Stimulated activated CD4-positive, alpha-beta T cell treated with anti-CD3 and anti-CD28 coated beads, TNF-alpha, amount 100 ng/mL, for 4 hours (primary cell): ENCODE measurements around the gene LCN10.
"Not testable (repeated sequence)": the region's sequence is repeated elsewhere in the genome, so short reads cannot be mapped to it uniquely, and the experiment has no call there.

Source experiments
- DNase-seq, 3 experiments: peaks; one replicate each; pipeline ENCODE4 v3.0.0-alpha.2; 2020; ENCODE audit warnings: low read depth in 3 of 3

LCN10 gene

GRCh38 chr9:136742591-136743391 is at the start of gene LCN10:
Gene LCN10, minus strand, starts transcription at chr9:136742940. Its CDS starts 37 bp downstream, at chr9:136742903.
- DNase-seq: no peak

GRCh38 chr9:136791516-136792276 is 49.0 kb upstream of the LCN10 start:
- DNase-seq: peak; percentile 43 to 61 (median 43)

GRCh38 chr9:136790640-136791515 is 48.1 kb upstream of the LCN10 start, which contains the start of gene TMEM141:
Gene TMEM141, plus strand, starts transcription at chr9:136791344. Its CDS starts 27 bp downstream, at chr9:136791371.
- DNase-seq: peak; percentile 100

GRCh38 chr9:136789523-136789937 is 46.8 kb upstream of the LCN10 start:
- DNase-seq: no peak

- not testable (repeated sequence) for DNase-seq
Observed at GRCh38 chr9:136788644-136789522, 46.1 kb upstream of the LCN10 start.

- DNase-seq: peak in 2 of 3 experiments; percentile 35 to 49
Observed at GRCh38 chr9:136787690-136788400, 45.1 kb upstream of the LCN10 start.

GRCh38 chr9:136786983-136787382 is 44.2 kb upstream of the LCN10 start:
- not testable (repeated sequence) for DNase-seq

GRCh38 chr9:136786451-136786850 is 43.7 kb upstream of the LCN10 start:
- no peak for DNase-seq

GRCh38 chr9:136785565-136786355 is 43.0 kb upstream of the LCN10 start:
- not testable (repeated sequence) for DNase-seq

GRCh38 chr9:136784997-136785361 is 42.2 kb upstream of the LCN10 start:
- no peak for DNase-seq

- no peak for DNase-seq
Observed at GRCh38 chr9:136784249-136784996, 41.7 kb upstream of the LCN10 start.

GRCh38 chr9:136782452-136782851 is 39.7 kb upstream of the LCN10 start:
- DNase-seq: no peak

- no peak for DNase-seq
Observed at GRCh38 chr9:136779808-136780207, 37.1 kb upstream of the LCN10 start.

GRCh38 chr9:136777359-136777758 is 34.6 kb upstream of the LCN10 start:
- DNase-seq: no peak

- no peak for DNase-seq
Observed at GRCh38 chr9:136776947-136777346, 34.2 kb upstream of the LCN10 start.

- no peak for DNase-seq
Observed at GRCh38 chr9:136775191-136775590, 32.5 kb upstream of the LCN10 start.

- DNase-seq: no peak
Observed at GRCh38 chr9:136774416-136775045, 31.8 kb upstream of the LCN10 start.

GRCh38 chr9:136773386-136774044 is 30.8 kb upstream of the LCN10 start:
- DNase-seq: no peak
